ENCODE results near the gene RPS4Y2. TPM values are rescaled to one million over a fixed set of nuclear protein-coding genes. Genes with fewer than 3 reads are reported as not detected.

RPS4Y2 gene
- not detected for polyA plus RNA-seq (2013, experiment 1 of 2; ENCODE audit: insufficient read length)
- polyA plus RNA-seq (2013, experiment 2 of 2; ENCODE audit: insufficient read length): 0.67 TPM

DNA sequence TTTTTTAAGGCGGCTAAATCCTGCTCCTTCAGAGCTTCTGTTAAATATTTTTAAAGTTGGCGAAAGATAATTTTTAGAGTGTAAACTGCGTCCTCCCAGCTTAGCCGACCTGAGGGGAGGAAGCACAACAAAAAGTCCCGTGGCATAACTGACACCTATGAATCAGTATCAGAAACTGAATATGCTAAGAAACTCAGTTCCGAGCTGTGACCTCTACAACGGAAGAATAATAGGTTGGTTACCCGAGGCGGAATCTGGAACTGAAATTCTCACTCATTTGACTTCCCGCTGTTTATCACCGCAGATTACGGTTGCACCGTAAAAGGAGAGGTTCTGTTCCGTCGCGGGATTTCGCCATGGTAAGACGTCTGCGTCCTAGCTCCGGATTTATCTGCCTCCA, at the start of gene RPS4Y2:
Gene RPS4Y2 (plus strand): TSS at position 301 of the 400 bp plus-strand sequence. CDS start 56 bp downstream, at position 357.
- DNase-seq: no peak

DNA sequence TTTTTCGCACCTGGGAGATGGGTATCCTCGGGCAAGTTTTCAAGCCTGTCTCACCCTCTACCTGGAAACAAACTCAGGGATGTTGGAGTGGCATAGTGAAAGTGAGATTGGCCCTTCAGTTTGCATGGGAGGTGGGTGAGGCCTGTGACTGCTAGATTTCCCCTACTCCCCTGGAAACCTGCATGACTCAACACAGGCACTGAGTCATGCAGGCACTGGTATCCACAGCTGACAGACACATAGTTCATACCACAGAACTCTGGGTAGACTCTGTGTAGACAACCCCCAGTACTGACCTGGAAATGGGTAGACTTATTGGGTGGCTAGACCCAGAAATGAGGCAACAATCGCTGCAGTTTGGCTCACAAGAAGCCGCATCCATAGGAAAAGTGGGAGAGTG, 41.5 kb upstream of the RPS4Y2 start:
- no peak for DNase-seq

DNA sequence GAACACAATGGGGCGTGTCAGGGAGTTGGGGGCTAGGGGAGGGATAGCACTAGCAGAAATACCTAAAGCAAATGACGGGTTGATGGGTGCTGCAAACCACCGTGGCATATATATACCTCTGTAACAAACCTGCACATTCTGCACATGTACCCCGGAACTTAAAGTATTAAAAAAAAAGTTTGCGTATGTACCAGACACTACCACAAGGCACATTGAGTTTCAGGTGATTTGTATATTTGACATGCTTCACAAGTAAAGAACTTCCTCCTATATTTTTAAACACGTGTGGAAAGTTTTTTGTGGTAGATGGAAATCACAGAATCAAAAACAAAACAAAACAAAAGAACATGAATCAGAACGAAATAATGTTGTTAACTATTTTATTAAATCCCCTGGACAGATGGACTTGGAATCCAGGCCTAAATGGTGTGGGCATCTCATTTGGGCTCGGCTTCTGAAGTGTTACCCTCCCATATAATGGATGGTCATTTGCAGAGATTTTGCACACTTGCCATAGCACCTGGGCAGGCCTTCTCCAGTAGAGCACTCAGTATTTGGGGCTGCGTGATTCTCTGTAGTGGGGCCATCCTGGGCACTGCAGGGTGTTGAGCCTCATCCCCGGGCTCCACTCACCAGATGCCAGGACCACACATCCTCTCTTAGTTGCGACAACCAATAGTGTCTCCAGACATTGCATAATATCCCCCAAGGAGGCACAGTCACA, 29.6 kb upstream of the RPS4Y2 start:
- no peak for DNase-seq

DNA sequence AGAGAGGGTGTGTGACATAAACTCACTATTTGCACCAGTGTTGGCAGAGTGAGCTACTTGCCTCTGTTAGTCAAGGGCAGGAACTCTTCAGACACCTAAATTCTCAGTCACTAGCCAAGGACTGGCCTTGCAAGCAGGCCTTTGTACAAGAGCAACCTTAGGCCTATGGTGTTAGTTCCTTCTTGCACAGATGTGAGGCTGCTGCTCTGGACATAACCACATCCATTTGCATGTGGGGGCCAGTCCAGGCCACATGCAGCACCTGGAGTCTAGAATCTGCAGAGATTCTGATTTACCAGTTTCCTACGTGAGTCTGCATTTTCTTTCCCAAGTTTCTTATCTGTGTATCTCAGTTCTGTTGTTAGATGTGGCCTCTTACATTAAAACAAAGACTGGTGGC, 20.7 kb upstream of the RPS4Y2 start:
- DNase-seq: no peak

DNA sequence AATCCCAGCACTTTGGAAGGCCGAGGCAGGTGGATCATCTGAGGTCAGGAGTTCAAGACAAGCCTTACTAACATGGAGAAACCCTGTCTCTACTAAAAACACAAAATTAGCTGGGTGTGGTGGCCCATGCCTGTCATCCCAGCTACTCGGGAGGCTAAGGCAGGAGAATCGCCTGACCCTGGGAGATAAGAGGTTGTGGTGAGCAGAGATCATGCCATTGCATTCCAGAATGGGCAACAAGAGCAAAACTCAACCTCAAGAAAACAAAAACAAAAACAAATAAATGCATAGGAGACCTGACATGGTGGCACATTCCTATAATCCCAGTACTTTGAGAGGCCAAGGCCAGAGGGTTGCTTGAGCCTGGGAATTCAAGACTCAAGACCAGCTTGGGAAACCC, 16.1 kb upstream of the RPS4Y2 start:
- no peak for DNase-seq

DNA sequence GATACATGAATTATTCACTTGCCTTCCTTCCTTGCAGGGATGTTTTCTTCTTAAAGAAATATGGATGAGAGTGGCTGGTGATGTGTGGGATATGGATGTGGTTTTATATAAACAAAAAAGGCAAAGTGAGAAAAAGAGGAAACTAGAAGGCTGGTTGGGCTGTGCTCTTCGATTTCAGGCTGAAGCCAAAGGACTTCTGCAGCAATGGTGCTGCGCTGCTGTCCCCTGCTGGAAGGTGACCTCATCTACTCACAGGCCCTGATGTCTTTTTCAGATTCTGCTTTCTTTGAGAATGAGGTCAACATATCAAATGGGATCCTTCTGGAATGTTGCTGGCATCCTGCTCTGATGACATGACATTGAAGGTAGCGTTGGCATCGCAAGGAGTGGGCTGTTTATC, 15.3 kb upstream of the RPS4Y2 start:
- no peak for DNase-seq

DNA sequence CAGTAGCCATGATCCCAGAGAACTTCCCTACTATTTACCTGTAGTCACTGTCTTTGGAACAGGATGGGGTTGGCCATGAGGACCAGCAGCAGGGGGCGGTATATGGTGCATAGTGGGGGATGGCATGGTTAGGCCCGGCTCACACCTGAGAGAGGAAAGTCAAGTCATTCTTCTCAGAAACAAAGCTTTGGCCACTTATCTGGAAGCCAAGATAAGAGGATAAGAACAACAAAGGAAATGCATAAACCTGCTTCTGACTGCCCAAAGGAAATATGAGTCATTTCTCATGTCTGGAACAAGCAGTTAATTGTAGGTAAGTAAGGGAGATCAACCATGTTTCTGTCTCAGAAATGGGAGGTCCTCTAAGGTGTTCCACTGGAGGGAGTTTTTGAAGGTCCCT, 10.8 kb upstream of the RPS4Y2 start:
- DNase-seq: no peak

DNA sequence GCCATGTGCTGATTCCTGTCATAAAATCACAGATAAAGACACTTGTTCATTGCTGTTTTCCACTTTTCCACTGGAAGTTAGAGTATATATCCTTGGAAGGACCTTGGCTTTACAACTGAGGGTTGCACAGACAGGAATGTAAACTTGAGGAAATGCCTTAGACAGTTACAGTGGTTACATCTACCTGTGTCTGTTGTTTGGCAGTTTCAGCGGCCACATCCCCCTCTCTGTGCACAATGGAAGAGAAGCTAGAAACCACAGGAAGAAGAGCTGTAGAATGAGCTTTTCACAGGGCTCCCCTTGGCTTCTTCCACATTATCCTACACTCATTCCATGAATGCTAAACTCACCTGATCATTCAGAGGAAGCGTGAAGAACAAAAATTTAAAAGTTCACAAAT, 9.0 kb upstream of the RPS4Y2 start:
- DNase-seq: no peak

DNA sequence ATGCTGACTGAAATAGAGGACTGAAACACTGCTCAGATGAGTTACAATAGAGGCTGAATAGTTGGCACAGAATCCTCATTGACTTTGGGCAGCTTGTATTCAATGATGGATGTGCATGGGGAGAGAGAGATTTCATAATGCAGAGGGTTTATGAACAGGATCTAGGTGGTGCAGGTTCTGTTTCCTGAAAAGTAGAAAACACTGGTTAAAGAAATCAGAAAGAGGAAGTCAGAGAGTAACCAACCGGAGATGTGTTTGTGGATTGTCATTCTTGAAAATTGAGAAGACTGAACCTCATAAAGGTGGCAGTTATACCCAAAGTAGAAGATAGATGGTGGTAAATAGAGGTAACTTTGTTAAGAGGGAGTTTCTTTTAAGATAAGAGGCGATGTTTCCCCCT, 8.0 kb downstream of the RPS4Y2 start:
- no peak for DNase-seq

DNA sequence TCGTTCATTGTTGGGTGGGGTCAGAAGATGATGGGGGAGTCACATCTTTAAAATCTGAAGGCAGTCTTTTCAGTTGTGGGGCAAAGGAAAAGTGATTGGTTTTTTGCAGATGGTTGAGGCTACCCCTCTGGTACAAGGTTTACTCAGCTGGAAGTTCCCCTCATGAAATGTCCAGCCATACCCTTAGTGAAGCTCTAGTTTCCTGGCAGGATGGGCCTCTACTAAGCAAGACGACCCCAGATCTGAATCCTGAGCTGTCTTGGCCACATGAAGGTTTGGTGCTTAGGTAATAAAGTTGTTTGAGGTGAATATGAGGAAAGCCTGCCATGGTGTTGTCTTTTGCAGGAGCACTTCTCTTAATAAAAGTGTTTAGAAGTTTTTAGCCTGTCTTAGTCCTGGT, 9.2 kb downstream of the RPS4Y2 start:
- no peak for DNase-seq

DNA sequence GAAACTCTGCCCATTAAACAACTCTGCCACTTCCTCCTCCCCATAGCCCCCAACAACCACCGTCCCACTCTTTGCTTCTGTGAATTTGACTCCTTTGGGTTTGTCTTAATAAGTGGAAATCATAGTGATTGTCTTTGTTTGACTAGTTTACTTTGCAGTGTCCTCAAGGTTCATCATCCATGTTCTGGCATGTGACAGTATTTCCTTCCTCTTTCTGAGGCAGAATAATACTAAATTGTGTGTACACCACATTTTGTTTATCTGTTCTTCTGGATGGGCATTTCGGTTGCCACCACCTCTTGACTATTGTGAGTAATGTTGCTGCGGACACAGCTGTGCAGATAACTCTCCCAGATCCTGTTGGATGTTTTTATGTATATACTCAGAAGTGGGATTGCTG, 14.8 kb downstream of the RPS4Y2 start:
- no peak for DNase-seq

DNA sequence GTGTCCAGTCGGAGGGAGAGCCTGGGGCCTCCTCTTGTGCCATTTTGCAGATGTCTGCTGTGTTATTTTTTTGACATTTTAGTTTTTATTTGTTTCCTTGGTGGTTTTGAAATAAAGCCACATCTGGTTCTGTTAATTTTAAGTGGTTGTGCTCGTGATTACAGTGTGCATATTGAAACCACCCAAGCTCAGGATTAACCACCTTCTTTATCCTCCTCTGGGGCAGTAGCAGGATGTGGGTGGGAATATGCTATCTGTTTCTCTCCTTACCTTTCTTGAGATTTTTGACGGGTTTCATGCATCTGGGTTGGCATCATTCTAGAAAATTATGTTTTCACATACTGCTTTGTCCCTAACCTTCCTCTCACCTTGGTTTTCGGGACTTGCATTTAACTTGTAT, 20.2 kb downstream of the RPS4Y2 start:
- no peak for DNase-seq

DNA sequence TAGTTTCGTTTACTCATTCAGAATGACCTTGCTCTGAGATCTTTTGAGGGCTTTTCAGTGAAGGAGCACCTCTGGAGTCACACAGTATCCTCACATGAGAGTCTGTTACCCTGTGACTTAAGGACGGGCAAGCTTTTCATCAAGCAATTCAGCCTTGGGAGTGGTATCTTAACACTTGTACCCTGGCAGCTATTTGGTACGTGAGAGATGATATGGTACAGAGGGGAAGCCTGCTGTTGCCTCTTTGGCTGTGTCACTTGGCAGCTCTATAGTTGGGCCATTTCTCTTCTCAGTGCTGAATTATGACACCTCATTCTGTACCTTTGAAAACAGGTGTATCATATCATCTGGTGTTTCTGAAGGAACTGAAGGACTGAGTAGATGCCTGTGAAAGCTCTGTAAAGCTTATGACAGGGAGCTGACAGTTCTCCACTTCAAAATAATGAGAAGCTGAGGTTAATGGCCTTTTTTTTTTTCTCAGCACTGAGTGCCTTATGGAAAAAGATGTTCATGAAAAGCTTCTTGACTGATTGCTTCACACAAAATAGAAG, 24.3 kb downstream of the RPS4Y2 start:
- no peak for DNase-seq

DNA sequence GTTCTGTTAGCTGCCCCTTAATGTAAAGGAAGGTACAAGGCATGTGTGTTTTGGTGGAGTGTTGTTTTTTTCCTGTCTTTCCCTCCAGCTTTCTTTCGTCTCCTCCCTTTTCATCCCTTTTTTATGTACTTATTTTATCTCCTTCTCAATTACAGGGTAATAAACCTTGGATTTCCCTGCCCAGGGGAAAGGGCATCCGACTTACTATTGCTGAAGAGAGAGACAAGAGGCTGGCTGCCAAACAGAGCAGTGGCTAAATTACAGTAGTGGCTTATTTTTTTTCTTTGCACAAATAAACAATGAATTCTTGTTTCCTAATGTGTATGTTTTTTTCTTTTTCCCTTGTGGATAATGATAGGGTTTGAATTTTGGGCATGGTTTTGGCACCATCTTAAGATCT, 24.9 kb downstream of the RPS4Y2 start:
- DNase-seq: no peak

DNA sequence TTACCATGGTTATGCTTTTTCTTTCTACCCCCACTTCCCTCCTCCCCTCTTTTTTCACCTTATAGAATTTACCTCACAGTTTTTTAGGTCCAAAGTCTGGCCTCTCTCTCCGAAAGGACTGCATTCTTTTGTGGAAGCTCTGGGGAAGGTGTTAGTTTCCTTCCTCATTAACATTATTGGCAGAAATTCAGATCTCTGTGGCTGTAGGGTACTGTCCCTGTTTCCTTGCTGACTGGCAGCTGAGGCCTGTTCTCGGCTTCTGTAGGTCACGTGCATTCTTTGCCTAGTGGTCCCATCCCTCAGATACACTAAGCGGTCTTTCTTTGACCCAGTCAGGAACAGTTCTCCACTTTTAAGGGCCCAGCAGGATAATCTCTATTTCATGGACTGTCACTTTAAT, 25.5 kb downstream of the RPS4Y2 start:
- DNase-seq: no peak

DNA sequence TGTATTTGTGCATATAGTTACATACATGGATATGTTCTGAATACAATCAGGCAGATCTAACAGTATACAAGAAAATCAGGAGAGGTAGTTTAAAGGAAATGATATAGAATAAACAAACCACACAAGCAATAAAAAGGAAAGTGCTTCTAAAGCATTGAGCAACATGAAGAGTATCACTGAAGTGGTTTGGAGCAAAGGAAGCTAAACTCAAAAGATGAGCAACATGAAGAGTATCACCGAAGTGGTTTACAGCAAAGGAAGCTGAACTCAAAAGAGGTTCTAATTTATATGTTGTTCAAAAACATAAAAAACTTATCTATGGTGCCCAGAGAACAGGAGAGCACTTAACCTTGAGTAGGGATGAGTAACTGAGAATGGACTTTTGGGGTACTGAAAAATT, 29.1 kb downstream of the RPS4Y2 start:
- no peak for DNase-seq

DNA sequence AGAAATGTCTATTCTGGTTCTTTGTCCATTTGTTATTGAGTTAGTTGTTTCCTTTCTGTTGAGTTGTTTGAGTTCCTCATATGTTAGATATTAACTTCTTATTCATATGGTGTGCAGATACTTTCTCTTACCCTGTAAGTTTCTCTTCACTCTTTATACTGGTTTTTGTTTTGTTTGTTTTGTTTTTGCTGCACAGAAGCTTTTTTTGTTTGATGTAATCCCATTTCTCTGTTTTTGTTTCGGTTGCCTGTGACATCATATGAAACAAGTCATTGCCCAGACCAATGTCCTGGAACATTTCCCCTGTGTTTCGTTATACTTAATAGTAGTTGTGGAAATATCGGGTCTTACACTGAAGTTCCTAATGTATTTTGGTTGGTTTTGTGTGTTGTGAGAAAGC, 31.2 kb downstream of the RPS4Y2 start:
- DNase-seq: no peak

DNA sequence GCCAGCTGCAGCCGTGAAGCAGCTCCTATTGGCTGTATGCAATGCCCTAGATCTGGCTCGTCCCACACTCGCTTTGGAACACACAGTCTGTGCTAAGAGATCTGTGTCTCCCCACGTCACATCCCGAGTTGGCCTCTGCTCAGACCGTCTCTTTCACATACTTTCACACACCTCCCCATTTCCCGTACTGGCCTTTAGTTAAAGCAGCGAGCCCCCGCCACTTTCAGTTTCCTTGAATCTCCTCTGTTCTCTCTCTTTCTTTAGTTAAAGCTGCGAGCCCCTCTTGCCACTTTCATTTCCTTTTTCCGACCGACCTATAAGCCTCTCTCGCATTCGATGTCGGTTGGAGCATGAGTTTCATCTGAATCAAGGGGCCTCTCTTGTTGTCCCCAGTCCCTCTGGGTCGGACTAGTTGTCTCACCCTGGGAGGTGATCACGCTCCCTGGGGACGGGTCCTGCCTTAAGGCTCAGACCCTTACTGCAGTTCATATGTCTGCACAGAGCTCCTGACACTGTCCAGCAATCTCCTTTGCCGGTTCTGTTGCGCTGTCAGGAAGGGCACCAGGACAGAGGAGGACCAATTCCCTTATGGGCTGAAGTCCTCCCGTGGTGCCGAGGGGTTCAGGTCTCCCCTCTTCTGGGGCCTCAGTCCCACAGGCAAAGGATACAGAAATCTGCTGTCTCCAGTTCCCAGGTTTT, 42.6 kb downstream of the RPS4Y2 start:
- DNase-seq: no peak

DNA sequence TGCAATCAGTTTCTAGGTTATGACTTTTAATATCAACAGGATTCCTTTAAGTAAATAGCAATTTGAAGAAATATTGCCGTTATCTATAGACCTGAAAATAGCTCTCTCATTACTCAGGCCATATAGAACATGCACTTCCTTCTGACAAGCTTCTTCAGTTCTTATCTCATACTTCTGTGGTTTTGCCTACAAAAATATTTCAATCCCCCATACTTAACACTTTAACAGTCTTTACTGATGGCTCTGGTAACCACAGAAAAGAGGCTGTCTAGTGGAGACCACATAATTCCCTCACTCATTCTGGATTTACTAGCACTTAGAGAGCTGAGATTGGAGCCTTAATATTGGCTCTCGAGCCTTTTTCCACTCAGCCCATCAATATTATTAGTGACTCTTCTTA, 46.8 kb downstream of the RPS4Y2 start:
- DNase-seq: no peak

DNA sequence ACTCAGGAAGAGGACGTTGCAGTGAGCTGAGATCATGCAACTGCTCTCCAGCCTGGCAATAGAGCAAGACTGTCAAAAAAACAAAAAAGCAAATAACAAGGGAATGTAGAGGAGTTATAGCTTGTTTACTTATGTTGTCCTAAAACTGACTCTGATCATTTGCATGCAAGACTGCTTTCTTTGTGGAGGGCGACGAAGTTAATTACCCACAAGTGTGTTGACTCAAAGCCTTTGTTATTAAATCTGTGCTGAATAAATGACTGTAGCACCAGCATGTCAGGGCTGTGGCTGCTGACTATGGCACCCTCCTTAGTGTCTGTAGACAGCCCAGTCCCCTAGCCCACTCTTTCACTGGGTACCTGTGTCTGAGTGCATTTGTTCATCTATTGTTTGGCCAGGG, 50.3 kb downstream of the RPS4Y2 start:
- DNase-seq: no peak

DNA sequence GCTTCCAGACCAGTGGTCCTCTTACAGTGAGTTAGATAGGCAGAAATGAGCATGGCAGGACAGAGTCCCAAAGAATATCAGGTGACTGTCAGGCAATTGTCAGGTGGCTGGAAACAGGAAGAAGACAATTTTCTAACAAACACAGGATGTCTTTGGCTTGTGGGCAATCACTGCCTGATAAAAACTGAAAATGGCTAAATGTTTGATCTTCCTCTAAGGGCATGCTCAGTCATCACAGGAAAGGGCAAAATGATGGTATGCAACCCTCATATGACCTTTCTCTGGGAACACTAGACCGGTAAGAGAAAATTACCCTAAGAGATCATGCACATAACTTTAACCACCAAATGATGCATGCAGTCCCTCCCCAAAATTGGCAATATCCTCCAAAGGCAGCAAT, 57.6 kb downstream of the RPS4Y2 start:
- DNase-seq: no peak

DNA sequence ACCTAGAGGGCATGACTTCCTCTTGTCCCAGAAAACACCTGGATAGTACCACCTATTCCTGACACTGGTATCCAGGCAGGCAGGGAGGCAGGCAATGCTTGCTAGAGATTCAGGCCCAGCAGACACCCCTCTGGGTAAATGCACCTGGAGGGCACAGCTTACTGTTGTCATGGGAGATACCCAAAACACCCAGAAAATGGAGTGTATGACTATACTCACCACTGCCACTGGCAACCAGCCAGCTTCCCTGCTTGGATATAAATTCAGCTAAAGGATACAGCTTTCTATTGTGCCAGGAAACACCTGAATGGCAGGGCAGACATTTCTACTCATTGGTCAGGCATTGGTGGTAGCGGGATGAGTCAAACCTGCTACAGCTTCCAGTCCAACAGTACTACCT, 58.9 kb downstream of the RPS4Y2 start:
- DNase-seq: no peak

DNA sequence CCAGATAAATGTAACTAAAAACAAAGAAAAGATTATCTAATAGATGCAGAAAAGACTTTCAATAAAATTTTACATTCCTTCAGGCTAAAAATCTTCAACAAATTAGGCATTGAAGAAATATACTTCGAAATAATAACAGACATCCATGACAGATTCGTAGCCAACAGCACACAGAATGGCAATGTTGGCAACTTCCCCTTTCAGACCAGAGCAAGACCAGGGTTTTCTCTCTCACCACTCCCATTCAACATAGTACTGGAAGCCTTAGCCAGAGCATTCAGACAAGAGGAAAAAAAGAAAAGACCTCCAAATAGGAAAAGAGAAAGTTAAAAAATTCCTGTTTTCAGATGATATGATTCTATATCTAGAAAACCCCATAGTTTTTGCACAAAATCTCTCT, 61.2 kb downstream of the RPS4Y2 start:
- no peak for DNase-seq
